Endometrial microvascular endothelial cells (primary cell): ENCODE data around the gene IKZF3. TPM values are rescaled to one million over a fixed set of nuclear protein-coding genes. Genes with fewer than 3 reads are reported as not detected.
"Not testable (repeated sequence)": the region's sequence is repeated elsewhere in the genome, so short reads cannot be mapped to it uniquely, and the experiment has no call there.

ENCODE experiments used
- in situ Hi-C: cut with HindIII; loops from 2 replicates; pipeline ENCODE4 v1.10.0; 2017; ENCODE audit warnings: low sequenced_read_pairs, low pct_unique_long_range_greater_than_20kb; ENCODE audit errors: inconsistent ontology term
- total RNA-seq: library from RNA; depleted of rRNA; stranded (reverse); fragments of >200 nt; gene quantifications from one replicate; pipeline ENCODE4 v1.2.3, GENCODE V29; 2015; ENCODE audit errors: inconsistent ontology term

Gene IKZF3
- total RNA-seq, 1 donor from 2014 or later: not detected

- in situ Hi-C loops: no loop called here
Observed at GRCh38 chr17:39714234-39714633, 149.9 kb downstream of the IKZF3 start.

- in situ Hi-C loops: no loop called here
Observed at GRCh38 chr17:39711851-39712250, 152.3 kb downstream of the IKZF3 start.

- in situ Hi-C loops: not testable (repeated sequence)
Observed at GRCh38 chr17:39711071-39711470, 153.0 kb downstream of the IKZF3 start.

- in situ Hi-C loops: no loop called here
Observed at GRCh38 chr17:39709998-39710964, 153.8 kb downstream of the IKZF3 start.

- in situ Hi-C loops: no loop called here
Observed at GRCh38 chr17:39709319-39709997, 154.7 kb downstream of the IKZF3 start.

Other genes with a start within 250 kb of the IKZF3 start
- not detected for gene PPP1R1B, start 237.4 kb downstream of the IKZF3 start, total RNA-seq
- 52.8 TPM for gene STARD3, start 227.2 kb downstream of the IKZF3 start, total RNA-seq
- gene TCAP, start 199.0 kb downstream of the IKZF3 start, total RNA-seq: 0.93 TPM
- gene PNMT, start 195.9 kb downstream of the IKZF3 start, total RNA-seq: not detected
- gene PGAP3, start 176.3 kb downstream of the IKZF3 start, total RNA-seq: 7.4 TPM
- gene ERBB2, start 164.2 kb downstream of the IKZF3 start, total RNA-seq: 35.4 TPM
- gene MIEN1, start 133.8 kb downstream of the IKZF3 start, total RNA-seq: 80.7 TPM
- gene GRB7, start 126.4 kb downstream of the IKZF3 start, total RNA-seq: not detected
- not detected for gene ZPBP2, start 3.9 kb upstream of the IKZF3 start, total RNA-seq
- gene GSDMB, start 54.3 kb upstream of the IKZF3 start, total RNA-seq: 0.19 TPM
- gene ORMDL3, start 63.3 kb upstream of the IKZF3 start, total RNA-seq: 13.8 TPM
- gene LRRC3C, start 63.4 kb upstream of the IKZF3 start, total RNA-seq: not detected
- gene GSDMA, start 98.7 kb upstream of the IKZF3 start, total RNA-seq: not detected
- gene PSMD3, start 116.5 kb upstream of the IKZF3 start, total RNA-seq: 212 TPM
- 25.4 TPM for gene CSF3, start 151.1 kb upstream of the IKZF3 start, total RNA-seq
- gene MED24, start 190.1 kb upstream of the IKZF3 start, total RNA-seq: 135 TPM
- 17.8 TPM for gene THRA, start 198.7 kb upstream of the IKZF3 start, total RNA-seq
- 2.2 TPM for gene NR1D1, start 236.3 kb upstream of the IKZF3 start, total RNA-seq